Endothelial cell of hepatic sinusoid (primary cell): ENCODE measurements around the gene PGAP6.
"Not testable (repeated sequence)": the region's sequence is repeated elsewhere in the genome, so short reads cannot be mapped to it uniquely, and the experiment has no call there.

Experiments
- in situ Hi-C: cut with HindIII; loops from 2 replicates; pipeline ENCODE4 v1.10.0; 2017; ENCODE audit warnings: low sequenced_read_pairs

Gene PGAP6

GRCh38 chr16:352547-353403, 29.0 kb downstream of the PGAP6 start, which contains the start of gene AXIN1:
AXIN1 (minus strand) TSS chr16:352723; CDS start chr16:347025, 5,698 bp downstream.
- in situ Hi-C loops: no loop called here

- in situ Hi-C loops: no loop called here
These were observed 29.8 kb downstream of the PGAP6 start for GRCh38 chr16:351804-352520.

GRCh38 chr16:350203-350602, 31.6 kb downstream of the PGAP6 start:
- in situ Hi-C loops: no loop called here

GRCh38 chr16:349211-349610, 32.6 kb downstream of the PGAP6 start:
- in situ Hi-C loops: no loop called here

GRCh38 chr16:348495-348894, 33.3 kb downstream of the PGAP6 start:
- in situ Hi-C loops: not testable (repeated sequence)

GRCh38 chr16:347203-347602, 34.6 kb downstream of the PGAP6 start:
- in situ Hi-C loops: no loop called here

GRCh38 chr16:346587-346986, 35.2 kb downstream of the PGAP6 start:
- in situ Hi-C loops: no loop called here

- in situ Hi-C loops: no loop called here
These were observed 36.0 kb downstream of the PGAP6 start for GRCh38 chr16:345772-346171.

GRCh38 chr16:342455-343213, 39.1 kb downstream of the PGAP6 start:
- in situ Hi-C loops: no loop called here

GRCh38 chr16:341974-342336, 39.8 kb downstream of the PGAP6 start:
- in situ Hi-C loops: not testable (repeated sequence)

GRCh38 chr16:341095-341973, 40.4 kb downstream of the PGAP6 start:
- in situ Hi-C loops: not testable (repeated sequence)

- in situ Hi-C loops: no loop called here
These were observed 41.2 kb downstream of the PGAP6 start for GRCh38 chr16:340370-341091.

GRCh38 chr16:339680-340079, 42.1 kb downstream of the PGAP6 start:
- in situ Hi-C loops: no loop called here

- in situ Hi-C loops: no loop called here
These were observed 43.7 kb downstream of the PGAP6 start for GRCh38 chr16:337975-338575.

- in situ Hi-C loops: no loop called here
These were observed 44.3 kb downstream of the PGAP6 start for GRCh38 chr16:337437-337836.

GRCh38 chr16:336269-336668, 45.5 kb downstream of the PGAP6 start:
- in situ Hi-C loops: no loop called here

GRCh38 chr16:334861-335632, 46.7 kb downstream of the PGAP6 start:
- in situ Hi-C loops: not testable (repeated sequence)

- in situ Hi-C loops: not testable (repeated sequence)
These were observed 47.5 kb downstream of the PGAP6 start for GRCh38 chr16:334164-334832.
